ENCODE results near the gene ZSCAN25.
"Not testable (repeated sequence)": the region's sequence is repeated elsewhere in the genome, so short reads cannot be mapped to it uniquely, and the experiment has no call there.

The ZSCAN25 gene

GRCh38 chr7:99618726-99619125, 2.0 kb downstream of the ZSCAN25 start:
- DNase-seq = no peak

- no peak for DNase-seq
Measured at GRCh38 chr7:99619571-99620130, 2.9 kb downstream of the ZSCAN25 start.

- DNase-seq = no peak
Measured at GRCh38 chr7:99621271-99621670, 4.5 kb downstream of the ZSCAN25 start.

GRCh38 chr7:99622596-99622995, 5.8 kb downstream of the ZSCAN25 start:
- no peak for DNase-seq

GRCh38 chr7:99623091-99623693, 6.4 kb downstream of the ZSCAN25 start:
- DNase-seq = no peak

- DNase-seq = no peak
Measured at GRCh38 chr7:99623702-99624447, 7.1 kb downstream of the ZSCAN25 start.

- DNase-seq = no peak
Measured at GRCh38 chr7:99624484-99624883, 7.7 kb downstream of the ZSCAN25 start.

GRCh38 chr7:99625321-99625720, 8.6 kb downstream of the ZSCAN25 start:
- DNase-seq = no peak

GRCh38 chr7:99625961-99626360, 9.2 kb downstream of the ZSCAN25 start:
- DNase-seq = no peak

- no peak for DNase-seq
Measured at GRCh38 chr7:99626661-99627060, 9.9 kb downstream of the ZSCAN25 start.

- DNase-seq = no peak
Measured at GRCh38 chr7:99627513-99627912, 10.8 kb downstream of the ZSCAN25 start.

- DNase-seq = no peak
Measured at GRCh38 chr7:99628471-99629465, 12.0 kb downstream of the ZSCAN25 start.

GRCh38 chr7:99629643-99630042, 12.9 kb downstream of the ZSCAN25 start:
- no peak for DNase-seq

GRCh38 chr7:99631295-99632109, 14.8 kb downstream of the ZSCAN25 start:
- peak; percentile 9 for DNase-seq

GRCh38 chr7:99637414-99637813, 20.7 kb downstream of the ZSCAN25 start:
- not testable (repeated sequence) for DNase-seq

GRCh38 chr7:99638731-99639130, 22.0 kb downstream of the ZSCAN25 start:
- no peak for DNase-seq

- no peak for DNase-seq
Measured at GRCh38 chr7:99639267-99639666, 22.5 kb downstream of the ZSCAN25 start.

- DNase-seq = no peak
Measured at GRCh38 chr7:99642027-99642426, 25.3 kb downstream of the ZSCAN25 start.

- DNase-seq = no peak
Measured at GRCh38 chr7:99643464-99643863, 26.7 kb downstream of the ZSCAN25 start.

GRCh38 chr7:99644431-99644830, 27.7 kb downstream of the ZSCAN25 start:
- DNase-seq = no peak

- no peak for DNase-seq
Measured at GRCh38 chr7:99645590-99645989, 28.8 kb downstream of the ZSCAN25 start.

- no peak for DNase-seq
Measured at GRCh38 chr7:99648843-99649242, 32.1 kb downstream of the ZSCAN25 start.
